ENCODE data around the gene NYAP1.

DNA sequence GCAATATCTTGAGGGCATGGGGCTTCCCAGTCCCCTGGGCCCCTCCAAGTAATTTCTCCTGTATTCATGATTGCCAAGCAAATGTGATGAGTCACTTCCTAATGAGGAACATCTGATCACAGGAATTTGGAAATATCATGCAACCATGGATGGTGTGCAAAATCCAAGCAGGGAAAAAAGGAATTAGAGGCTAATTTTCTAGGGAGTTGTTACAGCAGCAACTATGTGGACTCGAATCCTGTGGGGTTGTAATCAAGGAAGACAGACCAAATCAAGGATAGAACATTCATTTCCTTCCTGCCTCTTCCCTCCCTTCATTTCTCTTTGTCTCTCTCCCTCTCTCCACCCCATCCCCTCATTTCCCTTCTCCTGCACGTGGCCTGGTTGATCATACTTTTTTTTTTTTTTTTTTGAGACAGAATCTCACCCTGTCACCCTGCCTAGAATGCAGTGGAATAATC lies 31.4 kb downstream of the NYAP1 start:
- TF ChIP-seq, protein P1, sequence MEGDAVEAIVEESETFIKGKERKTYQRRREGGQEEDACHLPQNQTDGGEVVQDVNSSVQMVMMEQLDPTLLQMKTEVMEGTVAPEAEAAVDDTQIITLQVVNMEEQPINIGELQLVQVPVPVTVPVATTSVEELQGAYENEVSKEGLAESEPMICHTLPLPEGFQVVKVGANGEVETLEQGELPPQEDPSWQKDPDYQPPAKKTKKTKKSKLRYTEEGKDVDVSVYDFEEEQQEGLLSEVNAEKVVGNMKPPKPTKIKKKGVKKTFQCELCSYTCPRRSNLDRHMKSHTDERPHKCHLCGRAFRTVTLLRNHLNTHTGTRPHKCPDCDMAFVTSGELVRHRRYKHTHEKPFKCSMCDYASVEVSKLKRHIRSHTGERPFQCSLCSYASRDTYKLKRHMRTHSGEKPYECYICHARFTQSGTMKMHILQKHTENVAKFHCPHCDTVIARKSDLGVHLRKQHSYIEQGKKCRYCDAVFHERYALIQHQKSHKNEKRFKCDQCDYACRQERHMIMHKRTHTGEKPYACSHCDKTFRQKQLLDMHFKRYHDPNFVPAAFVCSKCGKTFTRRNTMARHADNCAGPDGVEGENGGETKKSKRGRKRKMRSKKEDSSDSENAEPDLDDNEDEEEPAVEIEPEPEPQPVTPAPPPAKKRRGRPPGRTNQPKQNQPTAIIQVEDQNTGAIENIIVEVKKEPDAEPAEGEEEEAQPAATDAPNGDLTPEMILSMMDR (IDR thresholded peaks at IDR 0.05; ENCODE audit: insufficient read depth, low read length, poor library complexity, severe bottlenecking): no peak
- no peak for TF ChIP-seq EZH2phosphoT487 (conservative IDR thresholded peaks at IDR 0.05; ENCODE audit: low read length)

Data from SU-DHL-6 (cell line).